Ramos (cell line): Measurements from ENCODE around the gene AFAP1L1.

Source experiments
- in situ Hi-C: fragments of 300-500 bp; cut with MboI; formaldehyde crosslinking; loops from one replicate; pipeline ENCODE4 v1.14.3; 2022; ENCODE audit warnings: low sequenced_read_pairs; ENCODE audit not compliant: unreplicated experiment

AFAP1L1 gene

GRCh38 chr5:149366169-149366729, 94.6 kb downstream of the AFAP1L1 start:
- in situ Hi-C loops: no loop called here

DNA sequence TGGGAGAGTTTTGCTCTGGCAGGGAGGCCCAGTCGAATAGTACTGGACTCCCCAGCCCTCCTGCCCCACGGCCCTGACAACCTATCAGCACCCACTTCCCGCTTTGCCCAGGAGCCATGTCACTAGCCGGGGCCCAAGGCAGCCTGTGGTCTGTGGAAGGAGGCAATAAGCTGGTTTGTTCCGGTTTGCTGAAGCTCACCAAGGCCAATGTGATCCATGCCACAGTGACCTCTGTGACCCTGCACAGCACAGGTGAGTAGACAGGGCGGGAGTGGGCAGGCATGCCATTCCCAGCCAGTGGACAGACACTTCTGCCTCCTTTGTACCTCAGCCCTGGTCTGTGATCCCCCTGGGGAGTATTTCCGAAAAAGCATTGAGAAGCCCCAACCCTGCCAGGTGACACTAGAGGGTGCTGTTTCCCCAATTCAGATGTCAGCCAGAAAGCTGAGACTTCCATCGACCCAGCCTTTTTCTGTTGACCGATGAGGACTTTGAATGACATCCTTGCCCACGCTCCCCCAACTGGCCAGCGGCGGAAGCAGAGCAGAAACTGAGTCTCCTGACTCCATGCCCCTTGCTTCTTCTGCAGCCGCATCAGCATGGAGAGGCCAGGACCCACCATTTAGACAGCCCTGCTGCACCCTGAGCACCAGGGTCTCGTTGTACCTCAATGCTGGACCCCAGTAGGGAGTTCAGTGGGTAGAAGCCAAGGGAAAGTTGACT, 95.8 kb downstream of the AFAP1L1 start:
- in situ Hi-C loops: no loop called here

DNA sequence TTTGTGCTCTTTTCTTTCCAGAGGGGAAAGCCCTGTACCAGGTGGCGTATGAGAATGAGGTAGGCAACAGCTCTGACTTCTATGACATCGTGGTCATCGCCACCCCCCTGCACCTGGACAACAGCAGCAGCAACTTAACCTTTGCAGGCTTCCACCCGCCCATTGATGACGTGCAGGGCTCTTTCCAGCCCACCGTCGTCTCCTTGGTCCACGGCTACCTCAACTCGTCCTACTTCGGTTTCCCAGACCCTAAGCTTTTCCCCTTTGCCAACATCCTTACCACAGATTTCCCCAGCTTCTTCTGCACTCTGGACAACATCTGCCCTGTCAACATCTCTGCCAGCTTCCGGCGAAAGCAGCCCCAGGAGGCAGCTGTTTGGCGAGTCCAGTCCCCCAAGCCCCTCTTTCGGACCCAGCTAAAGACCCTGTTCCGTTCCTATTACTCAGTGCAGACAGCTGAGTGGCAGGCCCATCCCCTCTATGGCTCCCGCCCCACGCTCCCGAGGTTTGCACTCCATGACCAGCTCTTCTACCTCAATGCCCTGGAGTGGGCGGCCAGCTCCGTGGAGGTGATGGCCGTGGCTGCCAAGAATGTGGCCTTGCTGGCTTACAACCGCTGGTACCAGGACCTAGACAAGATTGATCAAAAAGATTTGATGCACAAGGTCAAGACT, 96.5 kb downstream of the AFAP1L1 start:
- in situ Hi-C loops: no loop called here

GRCh38 chr5:149370878-149371277, 99.2 kb downstream of the AFAP1L1 start:
- in situ Hi-C loops: loop anchor here (5.0 kb wide), 1 partner anchor 49 kb away; no protein-coding TSS in a partner anchor

DNA sequence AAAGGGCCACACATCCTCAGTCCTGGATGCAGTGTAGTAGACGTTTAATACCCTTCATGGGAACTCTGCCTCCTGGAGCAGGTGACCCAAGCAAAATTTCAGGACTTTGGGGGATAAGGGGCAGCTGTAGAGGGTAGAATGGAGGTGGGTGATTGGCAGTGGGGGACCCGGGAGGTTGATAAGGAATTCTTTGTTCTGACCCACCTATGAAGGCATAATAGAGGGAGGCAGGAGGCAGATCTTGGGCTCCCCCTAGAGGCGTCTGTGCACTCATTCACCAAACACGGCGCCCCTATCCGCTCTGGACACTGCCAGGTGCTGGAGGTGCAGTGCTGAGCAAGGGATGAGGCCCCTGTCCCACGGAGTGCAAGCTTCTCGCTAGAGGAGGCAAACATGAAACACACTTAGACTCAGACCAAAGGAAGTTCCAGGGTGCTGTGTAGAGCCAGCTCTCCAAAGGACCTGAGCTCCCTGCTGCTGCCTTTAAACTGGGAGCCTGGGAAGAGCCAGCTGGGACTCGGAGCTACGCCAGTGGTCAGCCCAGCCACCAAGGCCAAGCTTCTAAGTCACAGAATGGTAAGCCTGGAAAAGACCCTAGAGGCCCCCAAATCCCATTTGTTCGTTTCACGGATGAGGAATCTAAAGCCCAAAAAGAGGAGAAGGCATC, 99.8 kb downstream of the AFAP1L1 start:
- in situ Hi-C loops: loop anchor here (5.0 kb wide), 1 partner anchor 49 kb away; no protein-coding TSS in a partner anchor

GRCh38 chr5:149372076-149372795, 100.6 kb downstream of the AFAP1L1 start:
- in situ Hi-C loops: loop anchor here (5.0 kb wide), 1 partner anchor 50 kb away; no protein-coding TSS in a partner anchor

- in situ Hi-C loops: loop anchor here (5.0 kb wide), 1 partner anchor 51 kb away; no protein-coding TSS in a partner anchor
Measured at GRCh38 chr5:149372932-149373331, 101.3 kb downstream of the AFAP1L1 start.

- in situ Hi-C loops: loop anchor here (5.0 kb wide), 1 partner anchor 52 kb away; no protein-coding TSS in a partner anchor
Measured at GRCh38 chr5:149374303-149374702, 102.6 kb downstream of the AFAP1L1 start.

DNA sequence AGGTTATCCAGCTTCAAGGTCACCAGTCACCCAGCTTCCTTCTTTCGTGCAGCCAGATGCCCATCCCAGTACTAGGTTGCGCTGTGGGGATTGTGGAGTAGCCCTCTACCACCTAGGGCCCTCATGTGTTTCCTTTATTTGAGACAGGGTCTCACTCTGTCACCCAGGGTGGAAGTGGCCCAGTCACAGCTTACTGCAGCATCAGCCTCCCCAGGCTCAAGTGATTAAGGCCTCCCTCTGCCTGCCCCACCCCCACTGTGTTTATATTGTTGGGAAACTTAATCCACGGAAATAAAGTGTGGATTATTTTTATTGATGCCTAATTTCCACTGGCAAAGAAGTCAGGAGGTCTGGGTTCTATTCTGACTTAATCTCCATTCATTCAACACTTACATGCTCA, 103.1 kb downstream of the AFAP1L1 start:
- in situ Hi-C loops: loop anchor here (5.0 kb wide), 1 partner anchor 52 kb away; no protein-coding TSS in a partner anchor

DNA sequence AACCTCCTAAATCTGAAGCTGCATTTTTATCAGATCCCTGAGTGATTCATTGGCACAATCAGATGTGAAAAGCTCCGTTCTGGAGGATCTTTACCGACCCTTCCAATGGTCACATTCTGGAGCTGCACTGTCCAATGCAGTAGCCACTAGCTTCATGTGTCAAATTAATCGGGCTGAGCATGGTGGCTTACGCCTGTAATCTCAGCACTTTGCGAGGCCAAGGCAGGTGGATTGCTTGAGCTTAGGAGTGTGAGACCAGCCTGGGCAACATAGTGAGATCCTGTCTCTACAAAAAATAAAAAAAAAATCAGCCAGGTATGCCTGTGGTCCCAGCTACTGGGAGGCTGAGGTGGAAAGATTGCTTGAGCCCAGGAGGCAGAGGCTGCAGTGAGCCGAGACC, 103.8 kb downstream of the AFAP1L1 start:
- in situ Hi-C loops: no loop called here

- in situ Hi-C loops: no loop called here
Measured at GRCh38 chr5:149376104-149376503, 104.4 kb downstream of the AFAP1L1 start.

DNA sequence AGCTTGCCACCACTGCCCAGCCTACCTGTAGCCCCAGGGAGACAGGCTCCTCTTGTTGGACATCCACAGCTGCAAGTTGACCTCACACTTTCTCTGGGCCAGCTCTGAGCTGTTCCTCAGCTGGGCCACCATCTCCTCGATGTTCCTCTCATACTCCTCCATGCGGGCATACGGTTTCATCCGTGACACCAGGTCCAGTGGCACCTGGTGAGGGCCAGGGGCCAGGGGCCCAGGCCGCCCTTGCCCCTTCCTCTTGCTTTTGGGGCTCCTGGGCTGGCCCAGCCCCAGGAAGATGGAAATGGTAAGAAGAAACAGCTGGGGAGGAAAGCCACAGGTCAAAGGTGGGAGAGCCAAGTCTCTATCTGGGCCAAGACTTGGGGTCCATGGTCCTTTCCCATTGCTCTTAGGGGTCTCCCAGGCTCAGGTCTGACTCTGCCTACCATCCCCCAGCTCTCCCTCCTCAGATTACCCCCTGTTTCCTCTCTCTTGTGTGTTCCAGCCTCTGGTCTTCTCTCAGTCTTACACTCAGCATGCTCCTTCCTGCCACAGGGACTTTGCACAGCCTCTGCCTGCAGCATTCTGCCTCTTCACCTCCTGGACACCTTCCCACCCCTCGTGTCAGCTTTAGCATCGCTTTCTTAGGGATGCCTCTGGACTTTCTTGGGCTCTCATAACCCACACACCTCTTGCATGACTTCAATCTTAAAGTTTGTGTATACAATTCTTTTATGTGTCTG, 105.2 kb downstream of the AFAP1L1 start:
- in situ Hi-C loops: no loop called here

GRCh38 chr5:149378241-149378820, 106.7 kb downstream of the AFAP1L1 start:
- in situ Hi-C loops: no loop called here

GRCh38 chr5:149379177-149379761, 107.6 kb downstream of the AFAP1L1 start, which contains the start of gene IL17B:
Gene IL17B (minus strand): TSS chr5:149379292. CDS start chr5:149379225, 67 bp downstream.
- in situ Hi-C loops: no loop called here

DNA sequence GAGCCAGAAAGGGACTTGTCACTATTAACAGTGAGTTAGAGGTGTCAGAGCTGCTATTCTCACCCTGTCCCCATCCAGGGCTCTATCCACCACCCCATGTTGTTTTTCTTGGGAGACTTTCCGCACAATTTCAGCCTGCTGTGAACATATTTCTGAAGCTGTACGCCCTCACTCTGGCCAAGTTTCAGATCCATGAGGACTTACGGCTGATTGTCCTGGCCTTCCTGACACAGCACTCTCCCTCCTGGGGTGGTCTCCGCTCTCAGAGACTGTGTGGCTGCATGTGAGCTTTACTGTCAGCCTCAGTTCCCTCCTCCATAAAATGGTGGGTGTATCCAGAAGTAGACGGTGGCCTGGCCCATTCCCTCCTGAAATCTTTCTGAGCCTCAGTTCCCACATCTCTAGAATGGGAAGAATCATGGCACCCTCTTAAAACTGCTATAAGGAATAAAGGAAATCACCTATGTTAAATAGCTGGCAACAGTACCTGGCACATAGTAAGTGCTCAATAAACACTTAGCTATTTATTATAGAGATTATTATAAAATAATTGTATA, 108.2 kb downstream of the AFAP1L1 start:
- in situ Hi-C loops: loop anchor here (10.0 kb wide), 1 partner anchor 185 kb away; no protein-coding TSS in a partner anchor

DNA sequence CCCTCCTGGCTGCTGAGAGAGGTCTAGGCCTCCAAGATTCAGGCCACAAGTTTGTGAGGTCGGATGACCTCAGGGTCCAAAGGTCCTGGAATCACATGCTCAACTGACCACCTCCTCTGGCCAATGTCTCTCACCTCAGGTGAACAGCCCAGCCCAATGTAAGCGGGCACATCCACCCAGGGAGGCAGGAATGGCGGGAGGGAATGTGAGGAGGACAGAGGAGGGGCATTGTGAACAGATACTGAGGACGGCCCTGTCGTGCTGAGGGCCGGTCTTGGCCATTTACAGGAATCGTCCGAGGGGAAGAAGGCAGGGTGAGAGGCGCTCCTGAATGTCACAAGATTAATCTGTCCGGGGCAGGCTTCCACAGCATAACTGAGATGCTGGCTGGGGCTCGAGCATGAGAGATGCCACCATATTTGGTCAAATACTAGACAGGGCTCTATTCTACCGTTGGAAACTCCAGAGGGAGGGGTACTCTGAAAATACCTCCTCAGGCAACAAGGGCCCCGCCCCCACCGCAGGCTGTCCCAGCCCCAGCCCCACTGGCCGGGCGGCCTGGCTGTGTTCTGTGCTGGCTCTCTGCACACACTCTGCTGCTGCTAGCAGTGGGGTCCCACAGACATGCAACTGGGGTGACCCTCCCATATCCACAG, 108.9 kb downstream of the AFAP1L1 start:
- in situ Hi-C loops: loop anchor here (10.0 kb wide), 1 partner anchor 184 kb away; no protein-coding TSS in a partner anchor

GRCh38 chr5:149381261-149381985, 109.8 kb downstream of the AFAP1L1 start:
- in situ Hi-C loops: loop anchor here (10.0 kb wide), 1 partner anchor 183 kb away; no protein-coding TSS in a partner anchor
